GM12891 (cell line): ENCODE data around the gene ZDHHC12.

Source experiments
- DNase-seq: peaks from one replicate; pipeline ENCODE4 v3.0.0; 2011; ENCODE audit warnings: low spot score; ENCODE audit not compliant: insufficient read length
- FAIRE-seq: peaks from 2 replicates; lab custom pipeline; 2011; peaks lifted over from hg19 to GRCh38; lab: Jason Lieb, UNC
- PAX5 ChIP-seq: IDR thresholded peaks from 2 replicates; pipeline ENCODE4 v1.6.1; 2011; ENCODE audit warnings: low read length, moderate library complexity, mild to moderate bottlenecking; ENCODE audit not compliant: insufficient read depth, severe bottlenecking
- POLR2A ChIP-seq: IDR thresholded peaks from 2 replicates; pipeline ENCODE4 v1.6.1; 2011; ENCODE audit warnings: low read depth, low read length, control low read depth
- POLR2AphosphoS5 ChIP-seq: IDR thresholded peaks from 2 replicates; pipeline ENCODE4 v1.6.1; 2011; ENCODE audit warnings: low read depth, low read length, control low read depth
- POU2F2 ChIP-seq: IDR thresholded peaks from 2 replicates; pipeline ENCODE4 v1.6.1; 2011; ENCODE audit warnings: low read depth, mild to moderate bottlenecking, control low read depth, low read length, moderate library complexity
- SPI1 ChIP-seq: IDR thresholded peaks from 2 replicates; pipeline ENCODE4 v1.6.1; 2011; ENCODE audit warnings: low read depth, low read length, control low read depth
- TAF1 ChIP-seq: IDR thresholded peaks from 2 replicates; pipeline ENCODE4 v1.6.1; 2011; ENCODE audit warnings: low read depth, low read length, control low read depth

The ZDHHC12 gene

DNA sequence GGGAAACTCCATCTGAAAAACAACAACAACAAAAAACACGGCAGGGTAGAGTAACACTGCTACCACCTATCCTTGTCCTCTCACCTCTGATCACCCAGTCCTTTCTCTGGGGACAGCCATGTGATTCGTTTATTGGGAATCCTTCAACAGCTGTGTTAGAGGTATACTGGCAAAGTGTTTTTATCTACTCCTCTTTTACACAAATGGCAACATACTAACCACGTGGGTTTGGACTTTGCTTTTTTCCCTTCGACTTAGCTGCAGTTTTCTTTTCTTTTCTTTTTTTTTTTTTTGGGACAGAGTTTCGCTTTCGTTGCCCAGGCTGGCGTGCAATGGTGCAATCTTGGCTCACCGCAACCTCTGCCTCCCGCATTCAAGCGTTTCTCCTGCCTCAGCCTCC, 46.1 kb downstream of the ZDHHC12 start:
- DNase-seq (no peak), FAIRE-seq (no peak)
- TF ChIP-seq SPI1, result no peak
- no peak for TF ChIP-seq POLR2A
- no peak for TF ChIP-seq PAX5
- no peak for TF ChIP-seq TAF1
- no peak for TF ChIP-seq POU2F2
- TF ChIP-seq POLR2AphosphoS5, result no peak

DNA sequence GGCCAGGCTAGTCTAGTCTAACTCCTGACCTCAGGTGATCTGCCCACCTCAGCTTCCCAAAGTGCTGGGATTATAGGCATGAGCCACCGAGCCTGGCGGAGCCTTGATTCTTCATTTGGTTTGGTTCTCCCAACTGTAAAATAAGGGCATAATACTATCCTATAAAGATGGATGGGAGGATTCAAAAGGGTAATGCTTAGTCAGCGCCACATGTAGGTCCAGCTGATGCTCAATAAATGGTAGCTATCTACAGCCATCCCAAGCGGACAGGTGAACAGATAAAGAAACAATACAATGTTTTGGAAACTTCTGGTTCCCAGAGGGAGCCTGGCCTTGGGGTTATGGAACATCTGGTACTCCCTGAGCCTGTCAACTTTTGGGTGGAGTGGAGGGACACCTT, 48.5 kb downstream of the ZDHHC12 start:
- DNase-seq (no peak), FAIRE-seq (no peak)
- TF ChIP-seq POLR2AphosphoS5 (no peak), SPI1 (no peak), PAX5 (no peak), POU2F2 (no peak), TAF1 (no peak), POLR2A (no peak)
